SIG-M5 treated with dmso at 0.1 percent for 504 hours (cell line): Measurements from ENCODE around the gene SENP7.

Source experiments
- DNase-seq: peaks from one replicate; lab custom pipeline; 2025; ENCODE audit not compliant: unreplicated experiment; lab: John Stamatoyannopoulos, UW

The SENP7 gene

DNA sequence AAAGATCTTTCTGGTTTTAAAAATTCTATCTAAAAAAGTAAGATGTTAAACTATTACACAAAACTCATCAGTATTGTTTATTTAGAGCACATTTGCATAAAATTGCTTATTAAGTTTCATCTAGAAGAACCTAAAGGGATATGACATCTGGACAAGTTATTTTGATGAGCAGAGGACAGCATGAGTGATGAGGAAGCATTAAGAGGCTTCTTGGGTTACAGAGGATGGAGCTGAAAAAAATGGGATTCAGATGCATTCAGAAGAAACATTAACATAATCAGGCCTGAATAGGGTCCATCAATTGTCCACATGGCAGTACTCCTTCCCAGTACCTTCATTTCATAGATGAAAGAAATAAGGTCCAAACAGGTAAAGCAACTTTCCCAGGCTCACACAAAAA, 234.3 kb downstream of the SENP7 start:
- no peak for DNase-seq
